ENCODE results near the gene ERMAP.

DNA sequence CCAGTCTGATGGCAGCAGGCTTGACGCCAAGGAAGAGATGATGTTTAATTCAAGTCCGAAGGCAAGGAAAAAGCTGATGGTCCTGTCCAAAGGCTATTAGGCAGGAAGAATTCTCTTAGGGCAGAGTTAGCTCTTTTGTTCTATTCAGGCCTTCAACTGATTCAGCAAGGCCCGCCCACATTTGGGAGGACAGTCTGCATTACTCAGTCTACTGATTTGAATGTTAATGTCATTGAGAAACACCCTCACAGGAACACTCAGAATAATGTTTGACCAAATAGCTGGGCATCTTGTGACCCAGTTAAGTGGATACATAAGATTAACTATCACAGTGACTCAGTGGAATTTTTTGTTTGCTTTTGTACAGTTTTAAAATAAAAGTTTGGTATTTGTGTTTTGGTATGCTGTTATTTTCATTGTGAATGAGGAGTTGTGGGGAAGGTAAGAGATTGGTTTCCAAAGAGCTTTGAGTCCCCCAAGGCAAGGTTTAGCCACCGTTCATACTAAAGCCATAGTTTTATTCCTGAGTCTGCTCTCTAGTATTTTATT, 27.7 kb downstream of the ERMAP start:
- TF ChIP-seq ZFP30 (CRISPR knock-in tag; IDR thresholded peaks at IDR 0.05) (no peak), RARB (CRISPR knock-in tag; IDR thresholded peaks at IDR 0.05) (no peak), PATZ1 (CRISPR knock-in tag; IDR thresholded peaks at IDR 0.05; ENCODE audit: borderline replicate concordance) (no peak), TSHZ2 (CRISPR knock-in tag; IDR thresholded peaks at IDR 0.05) (no peak), ZNF8 (CRISPR knock-in tag; IDR thresholded peaks at IDR 0.05) (no peak), SNAI2 (CRISPR knock-in tag; IDR thresholded peaks at IDR 0.05) (no peak), ESRRG (CRISPR knock-in tag; IDR thresholded peaks at IDR 0.05) (no peak), CSDC2 (CRISPR knock-in tag; IDR thresholded peaks at IDR 0.05) (no peak), ZFP3 (CRISPR knock-in tag; IDR thresholded peaks at IDR 0.05) (no peak), ZC3H10 (CRISPR knock-in tag; IDR thresholded peaks at IDR 0.05) (no peak), CSRNP3 (CRISPR knock-in tag; IDR thresholded peaks at IDR 0.05) (no peak), ARNTL (CRISPR knock-in tag; IDR thresholded peaks at IDR 0.05; ENCODE audit: borderline replicate concordance, low read depth) (no peak)
- TF ChIP-seq, protein P1, sequence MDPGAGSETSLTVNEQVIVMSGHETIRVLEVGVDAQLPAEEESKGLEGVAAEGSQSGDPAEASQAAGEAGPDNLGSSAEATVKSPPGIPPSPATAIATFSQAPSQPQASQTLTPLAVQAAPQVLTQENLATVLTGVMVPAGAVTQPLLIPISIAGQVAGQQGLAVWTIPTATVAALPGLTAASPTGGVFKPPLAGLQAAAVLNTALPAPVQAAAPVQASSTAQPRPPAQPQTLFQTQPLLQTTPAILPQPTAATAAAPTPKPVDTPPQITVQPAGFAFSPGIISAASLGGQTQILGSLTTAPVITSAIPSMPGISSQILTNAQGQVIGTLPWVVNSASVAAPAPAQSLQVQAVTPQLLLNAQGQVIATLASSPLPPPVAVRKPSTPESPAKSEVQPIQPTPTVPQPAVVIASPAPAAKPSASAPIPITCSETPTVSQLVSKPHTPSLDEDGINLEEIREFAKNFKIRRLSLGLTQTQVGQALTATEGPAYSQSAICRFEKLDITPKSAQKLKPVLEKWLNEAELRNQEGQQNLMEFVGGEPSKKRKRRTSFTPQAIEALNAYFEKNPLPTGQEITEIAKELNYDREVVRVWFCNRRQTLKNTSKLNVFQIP (CRISPR knock-in tag; IDR thresholded peaks at IDR 0.05; ENCODE audit: borderline replicate concordance, low read depth): no peak
